GM23338 (cell line): Measurements from ENCODE around the gene PIK3C3. TPM values are rescaled to one million over a fixed set of nuclear protein-coding genes. Genes with fewer than 3 reads are reported as not detected.

ENCODE experiments used
- ATAC-seq: fragments of 200-7000 bp; cut with Tn5 transposase; 3 replicates; pipeline ENCODE4 v1.9.1; 2020
- DNase-seq: peaks from one replicate; pipeline ENCODE4 v3.0.0-alpha.2; 2015; ENCODE audit warnings: low spot score
- H2AFZ ChIP-seq: fragments of 200-600 bp; sonication (generic); 2 replicates; pipeline ENCODE4 v1.8.0; 2016; ENCODE audit warnings: antibody characterized with exemption, mild to moderate bottlenecking, moderate library complexity
- H3F3A ChIP-seq: fragments of 200-600 bp; sonication (generic); replicated peaks from 2 replicates; pipeline ENCODE4 v1.8.0; 2017; ENCODE audit warnings: antibody characterized with exemption, mixed run types, low read depth
- H3K27ac ChIP-seq: fragments of 200-600 bp; sonication (generic); 2 replicates; pipeline ENCODE4 v1.6.1; 2016; ENCODE audit warnings: low read depth
- H3K27me3 ChIP-seq: fragments of 200-600 bp; sonication (generic); 2 replicates; pipeline ENCODE4 v1.8.0; 2016; ENCODE audit warnings: mild to moderate bottlenecking, mixed run types, moderate library complexity; ENCODE audit not compliant: insufficient read depth
- H3K36me3 ChIP-seq: fragments of 200-600 bp; sonication (generic); 2 replicates; pipeline ENCODE4 v1.8.0; 2016; ENCODE audit warnings: mild to moderate bottlenecking; ENCODE audit not compliant: insufficient read depth
- H3K4me1 ChIP-seq: fragments of 200-600 bp; sonication (generic); 2 replicates; pipeline ENCODE4 v1.8.0; 2016; ENCODE audit warnings: mild to moderate bottlenecking, moderate library complexity; ENCODE audit not compliant: insufficient read depth
- H3K4me2 ChIP-seq: fragments of 200-600 bp; sonication (generic); 2 replicates; pipeline ENCODE4 v1.7.1; 2017; ENCODE audit warnings: mixed run types
- H3K4me3 ChIP-seq: fragments of 200-600 bp; sonication (generic); 2 replicates; pipeline ENCODE4 v1.6.1; 2016; ENCODE audit warnings: mixed run types
- H3K79me2 ChIP-seq: fragments of 200-600 bp; sonication (generic); replicated peaks from 2 replicates; pipeline ENCODE4 v1.8.0; 2017; ENCODE audit warnings: mild to moderate bottlenecking; ENCODE audit not compliant: insufficient read depth
- H3K9me2 ChIP-seq: fragments of 200-600 bp; sonication (generic); 2 replicates; pipeline ENCODE4 v1.8.0; 2017; ENCODE audit not compliant: insufficient read depth
- H4K20me1 ChIP-seq: fragments of 200-600 bp; sonication (generic); replicated peaks from 2 replicates; pipeline ENCODE4 v1.8.0; 2017; ENCODE audit warnings: mild to moderate bottlenecking; ENCODE audit not compliant: insufficient read depth
- H3K27ac Mint-ChIP-seq: 2 replicates; pipeline ENCODE4 v1.8.0; 2020; ENCODE audit warnings: inconsistent platforms, mild to moderate bottlenecking, moderate library complexity, mixed read lengths
- H3K27me3 Mint-ChIP-seq: 3 replicates; pipeline ENCODE4 v1.8.0; 2022; ENCODE audit warnings: low read depth, mild to moderate bottlenecking, moderate library complexity, mixed read lengths, inconsistent platforms; ENCODE audit not compliant: insufficient read depth, poor library complexity
- H3K36me3 Mint-ChIP-seq: 3 replicates; pipeline ENCODE4 v1.8.0; 2021; ENCODE audit warnings: low read depth, mild to moderate bottlenecking, inconsistent platforms, moderate library complexity, mixed read lengths
- H3K4me1 Mint-ChIP-seq: 3 replicates; pipeline ENCODE4 v1.8.0; 2020; ENCODE audit warnings: mild to moderate bottlenecking, inconsistent platforms, mixed read lengths
- H3K4me3 Mint-ChIP-seq: 3 replicates; pipeline ENCODE4 v1.8.0; 2021; ENCODE audit warnings: moderate library complexity, mild to moderate bottlenecking, inconsistent platforms, mixed read lengths
- H3K9me3 Mint-ChIP-seq: 3 replicates; pipeline ENCODE4 v1.8.0; 2020; ENCODE audit warnings: moderate library complexity, mild to moderate bottlenecking, inconsistent platforms, mixed read lengths
- CREB1 ChIP-seq: fragments of 250-450 bp; sonication (Bioruptor Pico); IDR thresholded peaks from 2 replicates; pipeline ENCODE4 v1.5.0; 2020; ENCODE audit warnings: low read depth, mild to moderate bottlenecking, moderate library complexity
- EZH2 ChIP-seq: fragments of 200-600 bp; sonication (generic); IDR thresholded peaks from one replicate; pipeline ENCODE4 v1.8.0; 2017; ENCODE audit warnings: antibody characterized with exemption, mild to moderate bottlenecking, low read depth; ENCODE audit not compliant: unreplicated experiment
- EZH2phosphoT487 ChIP-seq: fragments of 200-600 bp; sonication (generic); IDR thresholded peaks from one replicate; pipeline ENCODE4 v1.8.1; 2018; ENCODE audit warnings: antibody characterized with exemption; ENCODE audit not compliant: unreplicated experiment
- JUNB ChIP-seq: IDR thresholded peaks from one replicate; pipeline ENCODE4 v1.6.1; 2016; ENCODE audit warnings: antibody characterized with exemption; ENCODE audit not compliant: unreplicated experiment
- NANOG ChIP-seq: IDR thresholded peaks from 2 replicates; pipeline ENCODE4 v1.6.1; 2016; ENCODE audit warnings: antibody characterized with exemption, borderline replicate concordance
- POLR2AphosphoS5 ChIP-seq: IDR thresholded peaks from 2 replicates; pipeline ENCODE4 v1.6.1; 2016; ENCODE audit warnings: antibody characterized with exemption, low read depth
- STAT1 ChIP-seq: IDR thresholded peaks from one replicate; pipeline ENCODE4 v1.6.1; 2016; ENCODE audit warnings: antibody characterized with exemption; ENCODE audit not compliant: unreplicated experiment
- ZNF114 ChIP-seq: fragments of 250-450 bp; sonication (Bioruptor Pico); IDR thresholded peaks from 2 replicates; pipeline ENCODE4 v1.5.0; 2020; ENCODE audit warnings: mild to moderate bottlenecking, moderate library complexity
- ZNF331 ChIP-seq: fragments of 250-450 bp; sonication (Bioruptor Pico); IDR thresholded peaks from 2 replicates; pipeline ENCODE4 v1.5.0; 2020; ENCODE audit warnings: low read depth, mild to moderate bottlenecking, moderate library complexity
- polyA plus RNA-seq: library from polyadenylated mRNA; unstranded; fragments of >200 nt; fragmentation: Nextera tagmentation; extraction: Ambion mirVana; gene quantifications from 2 replicates; pipeline ENCODE4 v1.2.1, GENCODE V29; 2016
- total RNA-seq: library from RNA; depleted of rRNA; stranded (reverse); fragments of >200 nt; shearing (Covaris generic); gene quantifications from 2 replicates; pipeline ENCODE4 v1.2.3, GENCODE V29; 2014
- TF ChIP-seq, protein P1 (sequence below): IDR thresholded peaks from one replicate; pipeline ENCODE4 v1.6.1; 2018; ENCODE audit warnings: antibody characterized with exemption; ENCODE audit not compliant: unreplicated experiment
- TF ChIP-seq, protein P2 (sequence below), 2 experiments: fragments of 200-600 bp in 1 of 2; sonication (generic) in 1 of 2; conservative IDR thresholded peaks; 2 replicates each; pipeline versions ENCODE4 v1.5.1 to v1.6.1; 2016 to 2017; ENCODE audit warnings: antibody characterized with exemption in 2 of 2, low read depth in 2 of 2, mild to moderate bottlenecking in 2 of 2, moderate library complexity in 1 of 2

Gene PIK3C3
- total and polyA plus RNA-seq, 2 experiments from 2014 or later: 25.9 to 35.4 TPM

DNA sequence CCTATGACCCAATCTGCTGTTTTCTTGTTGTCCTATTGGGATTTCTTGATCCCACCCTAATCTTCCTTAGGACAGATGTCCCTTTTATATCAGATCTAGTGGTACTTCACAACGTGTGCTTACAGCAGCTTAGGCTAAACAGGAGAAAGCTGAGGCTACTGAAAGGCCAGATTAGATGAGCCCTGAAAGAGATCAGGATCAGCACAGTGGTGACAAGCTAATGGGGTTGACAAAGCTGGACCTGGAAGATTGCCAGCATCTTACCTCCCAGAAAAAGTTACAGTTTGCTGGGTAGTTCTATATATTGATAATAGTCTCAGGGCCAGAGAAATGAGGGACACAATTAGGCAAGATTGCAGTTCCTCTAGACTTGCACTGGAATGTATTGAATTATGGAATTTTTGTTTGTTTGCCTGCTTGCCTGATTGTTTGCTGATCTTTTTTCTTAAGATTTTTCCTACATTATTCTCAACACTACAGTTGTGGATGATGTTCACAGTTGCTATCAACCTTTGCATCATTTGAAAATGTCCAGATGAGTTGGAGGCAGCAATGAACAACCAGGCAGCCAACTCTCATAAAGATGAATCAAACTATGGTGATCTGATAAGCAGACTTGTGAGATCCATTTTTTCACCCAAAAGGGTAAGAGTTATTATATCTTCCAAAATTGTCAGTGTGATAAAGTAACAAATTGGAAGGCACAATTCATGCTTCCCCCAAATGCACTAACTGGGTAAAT, 49.1 kb upstream of the PIK3C3 start:
- H4K20me1 ChIP-seq: no peaks in the 10 kb centered on the region
- H3K27me3 ChIP-seq: no peaks in the 10 kb centered on the region
- no peaks in the 10 kb centered on the region for H3K79me2 ChIP-seq
- no peaks in the 10 kb centered on the region for H3K9me3 Mint-ChIP-seq
- peaks cover 3% of the 10 kb centered on the region; the same call in 1 of the 2 replicates for H3K9me2 ChIP-seq
- no peaks in the 10 kb centered on the region for H3K36me3 ChIP-seq
- DNase-seq: no peak
- no peaks in the 10 kb centered on the region for H3K27me3 Mint-ChIP-seq
- H2AFZ ChIP-seq: peak overlapping the region; percentile 84; the same call in 1 of the 2 replicates
- no peak overlapping the region for H3K27ac ChIP-seq
- no peak overlapping the region for H3K27ac Mint-ChIP-seq
- no peak overlapping the region for H3K4me2 ChIP-seq
- no peak overlapping the region for H3K4me3 Mint-ChIP-seq
- peaks cover 6% of the 10 kb centered on the region; the same call in 2 of the 3 replicates for H3K4me1 Mint-ChIP-seq
- TF ChIP-seq ZNF114 (no peak), EZH2 (no peak), NANOG (no peak), ZNF331 (CRISPR knock-in tag) (no peak), POLR2AphosphoS5 (no peak), CREB1 (CRISPR knock-in tag) (no peak), JUNB (no peak), STAT1 (no peak), EZH2phosphoT487 (no peak)
- TF ChIP-seq, protein P1, sequence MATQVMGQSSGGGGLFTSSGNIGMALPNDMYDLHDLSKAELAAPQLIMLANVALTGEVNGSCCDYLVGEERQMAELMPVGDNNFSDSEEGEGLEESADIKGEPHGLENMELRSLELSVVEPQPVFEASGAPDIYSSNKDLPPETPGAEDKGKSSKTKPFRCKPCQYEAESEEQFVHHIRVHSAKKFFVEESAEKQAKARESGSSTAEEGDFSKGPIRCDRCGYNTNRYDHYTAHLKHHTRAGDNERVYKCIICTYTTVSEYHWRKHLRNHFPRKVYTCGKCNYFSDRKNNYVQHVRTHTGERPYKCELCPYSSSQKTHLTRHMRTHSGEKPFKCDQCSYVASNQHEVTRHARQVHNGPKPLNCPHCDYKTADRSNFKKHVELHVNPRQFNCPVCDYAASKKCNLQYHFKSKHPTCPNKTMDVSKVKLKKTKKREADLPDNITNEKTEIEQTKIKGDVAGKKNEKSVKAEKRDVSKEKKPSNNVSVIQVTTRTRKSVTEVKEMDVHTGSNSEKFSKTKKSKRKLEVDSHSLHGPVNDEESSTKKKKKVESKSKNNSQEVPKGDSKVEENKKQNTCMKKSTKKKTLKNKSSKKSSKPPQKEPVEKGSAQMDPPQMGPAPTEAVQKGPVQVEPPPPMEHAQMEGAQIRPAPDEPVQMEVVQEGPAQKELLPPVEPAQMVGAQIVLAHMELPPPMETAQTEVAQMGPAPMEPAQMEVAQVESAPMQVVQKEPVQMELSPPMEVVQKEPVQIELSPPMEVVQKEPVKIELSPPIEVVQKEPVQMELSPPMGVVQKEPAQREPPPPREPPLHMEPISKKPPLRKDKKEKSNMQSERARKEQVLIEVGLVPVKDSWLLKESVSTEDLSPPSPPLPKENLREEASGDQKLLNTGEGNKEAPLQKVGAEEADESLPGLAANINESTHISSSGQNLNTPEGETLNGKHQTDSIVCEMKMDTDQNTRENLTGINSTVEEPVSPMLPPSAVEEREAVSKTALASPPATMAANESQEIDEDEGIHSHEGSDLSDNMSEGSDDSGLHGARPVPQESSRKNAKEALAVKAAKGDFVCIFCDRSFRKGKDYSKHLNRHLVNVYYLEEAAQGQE: no peak
- ATAC-seq: no peak
- no peaks in the 10 kb centered on the region for H3F3A ChIP-seq
- no peaks in the 10 kb centered on the region for H3K4me1 ChIP-seq
- no peaks in the 10 kb centered on the region for H3K36me3 Mint-ChIP-seq
- H3K4me3 ChIP-seq: no peak overlapping the region

DNA sequence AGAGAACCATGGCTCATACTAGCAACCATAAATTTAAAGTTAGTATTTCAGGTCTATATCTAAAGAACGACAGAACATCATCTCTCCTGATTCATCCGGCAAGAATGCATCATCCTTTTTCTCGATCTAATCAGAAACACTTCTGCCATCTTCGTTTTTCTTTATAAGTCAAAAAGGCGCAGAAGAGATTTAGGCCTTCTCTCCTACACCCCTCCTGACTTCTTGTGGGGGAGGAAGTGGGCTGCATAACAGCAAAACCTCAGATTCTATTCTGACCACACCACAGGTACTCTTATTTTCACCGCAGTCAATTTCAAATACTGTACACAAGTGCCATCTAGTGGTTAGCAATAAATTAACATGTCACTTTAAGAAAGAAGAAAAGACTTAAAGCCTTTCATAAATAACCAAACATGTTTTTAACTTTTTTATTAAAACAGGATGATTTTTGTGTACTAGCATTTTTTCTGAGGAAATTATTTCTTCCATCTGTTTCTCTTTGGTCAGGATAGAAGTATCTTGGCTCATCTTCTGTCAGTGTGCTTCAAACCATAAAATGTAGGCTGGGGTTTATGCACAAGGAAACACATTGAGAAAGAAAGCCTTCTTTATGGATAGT, 48.4 kb upstream of the PIK3C3 start:
- H3K27ac ChIP-seq: no peak overlapping the region
- Mint-ChIP-seq H3K4me1 (peaks cover 6% of the 10 kb centered on the region; the same call in 2 of the 3 replicates), H3K9me3 (no peaks in the 10 kb centered on the region), H3K27me3 (no peaks in the 10 kb centered on the region), H3K27ac (no peak overlapping the region), H3K4me3 (no peak overlapping the region), H3K36me3 (no peaks in the 10 kb centered on the region)
- H3K79me2 ChIP-seq: no peaks in the 10 kb centered on the region
- H3K36me3 ChIP-seq: no peaks in the 10 kb centered on the region
- H3F3A ChIP-seq: no peaks in the 10 kb centered on the region
- no peak overlapping the region for H3K4me3 ChIP-seq
- no peak overlapping the region for H3K4me2 ChIP-seq
- no peaks in the 10 kb centered on the region for H3K27me3 ChIP-seq
- DNase-seq (peak; percentile 67), ATAC-seq (peak; percentile 82)
- no peaks in the 10 kb centered on the region for H4K20me1 ChIP-seq
- H2AFZ ChIP-seq: no peak overlapping the region
- TF ChIP-seq CREB1 (CRISPR knock-in tag): no peak
- TF ChIP-seq, protein P2, sequence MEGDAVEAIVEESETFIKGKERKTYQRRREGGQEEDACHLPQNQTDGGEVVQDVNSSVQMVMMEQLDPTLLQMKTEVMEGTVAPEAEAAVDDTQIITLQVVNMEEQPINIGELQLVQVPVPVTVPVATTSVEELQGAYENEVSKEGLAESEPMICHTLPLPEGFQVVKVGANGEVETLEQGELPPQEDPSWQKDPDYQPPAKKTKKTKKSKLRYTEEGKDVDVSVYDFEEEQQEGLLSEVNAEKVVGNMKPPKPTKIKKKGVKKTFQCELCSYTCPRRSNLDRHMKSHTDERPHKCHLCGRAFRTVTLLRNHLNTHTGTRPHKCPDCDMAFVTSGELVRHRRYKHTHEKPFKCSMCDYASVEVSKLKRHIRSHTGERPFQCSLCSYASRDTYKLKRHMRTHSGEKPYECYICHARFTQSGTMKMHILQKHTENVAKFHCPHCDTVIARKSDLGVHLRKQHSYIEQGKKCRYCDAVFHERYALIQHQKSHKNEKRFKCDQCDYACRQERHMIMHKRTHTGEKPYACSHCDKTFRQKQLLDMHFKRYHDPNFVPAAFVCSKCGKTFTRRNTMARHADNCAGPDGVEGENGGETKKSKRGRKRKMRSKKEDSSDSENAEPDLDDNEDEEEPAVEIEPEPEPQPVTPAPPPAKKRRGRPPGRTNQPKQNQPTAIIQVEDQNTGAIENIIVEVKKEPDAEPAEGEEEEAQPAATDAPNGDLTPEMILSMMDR (conservative IDR thresholded peaks at IDR 0.05; ENCODE audit: low read depth in 2 of 2): peak; percentile 67 to 84
- no peaks in the 10 kb centered on the region for H3K4me1 ChIP-seq
- H3K9me2 ChIP-seq: peaks cover 3% of the 10 kb centered on the region; the same call in 1 of the 2 replicates
